Ishikawa (cell line): ENCODE results near the gene POLD3.

Experiments used
- CEBPB ChIP-seq: IDR thresholded peaks from 2 replicates; pipeline ENCODE4 v1.6.1; 2012
- CREB1 ChIP-seq: IDR thresholded peaks from 2 replicates; pipeline ENCODE4 v1.6.1; 2012; ENCODE audit warnings: low read depth
- EGR1 ChIP-seq: IDR thresholded peaks from 2 replicates; pipeline ENCODE4 v1.6.1; 2012
- EP300 ChIP-seq: IDR thresholded peaks from 2 replicates; pipeline ENCODE4 v1.6.1; 2012; ENCODE audit warnings: borderline replicate concordance
- FOXM1 ChIP-seq: IDR thresholded peaks from 2 replicates; pipeline ENCODE4 v1.6.1; 2012; ENCODE audit warnings: low read depth, borderline replicate concordance
- MAX ChIP-seq: IDR thresholded peaks from 2 replicates; pipeline ENCODE4 v1.6.1; 2012
- NFIC ChIP-seq: IDR thresholded peaks from 2 replicates; pipeline ENCODE4 v1.6.1; 2012
- RAD21 ChIP-seq: IDR thresholded peaks from 2 replicates; pipeline ENCODE4 v1.6.1; 2012; ENCODE audit warnings: low read depth
- REST ChIP-seq: IDR thresholded peaks from 2 replicates; pipeline ENCODE4 v1.6.1; 2012; ENCODE audit warnings: low read depth, mild to moderate bottlenecking
- TAF1 ChIP-seq: IDR thresholded peaks from 2 replicates; pipeline ENCODE4 v1.6.1; 2012; ENCODE audit warnings: low read depth, mild to moderate bottlenecking
- TCF12 ChIP-seq: IDR thresholded peaks from 2 replicates; pipeline ENCODE4 v1.6.1; 2012; ENCODE audit warnings: low read depth
- TEAD4 ChIP-seq: IDR thresholded peaks from 2 replicates; pipeline ENCODE4 v1.6.1; 2012
- USF1 ChIP-seq: IDR thresholded peaks from 2 replicates; pipeline ENCODE4 v1.6.1; 2012
- YY1 ChIP-seq: IDR thresholded peaks from 2 replicates; pipeline ENCODE4 v1.6.1; 2012; ENCODE audit warnings: low read depth
- ZBTB7A ChIP-seq: IDR thresholded peaks from 2 replicates; pipeline ENCODE4 v1.6.1; 2012; ENCODE audit warnings: low read depth

Gene POLD3

DNA sequence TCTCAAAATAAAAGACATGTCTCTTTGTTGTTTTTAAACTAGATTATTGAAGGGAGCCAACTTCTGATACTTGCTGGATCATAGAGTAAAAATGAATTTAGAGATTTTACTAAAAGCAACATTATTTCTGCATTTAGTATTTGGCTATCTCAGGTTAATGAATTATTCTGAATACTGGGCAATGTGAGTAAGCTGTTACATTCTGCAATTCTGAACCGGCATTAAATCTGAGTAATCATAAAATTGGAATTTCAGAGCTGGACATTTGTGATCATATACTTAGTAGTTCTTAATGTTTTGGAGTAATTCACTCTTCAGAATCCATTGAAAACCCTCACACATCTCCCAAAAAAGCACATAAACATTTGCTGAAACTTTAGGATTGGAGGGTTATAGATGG lies 11.5 kb downstream of the POLD3 start:
- TF ChIP-seq TCF12 = no peak
- TF ChIP-seq EGR1 = no peak

GRCh38 chr11:74604311-74604710 lies 11.9 kb downstream of the POLD3 start:
- TF ChIP-seq ZBTB7A (no peak), TAF1 (no peak), RAD21 (no peak), YY1 (no peak), TCF12 (no peak), EP300 (no peak), CEBPB (no peak), USF1 (no peak), MAX (no peak), FOXM1 (no peak), EGR1 (no peak), CREB1 (no peak), TEAD4 (no peak), REST (no peak)

DNA sequence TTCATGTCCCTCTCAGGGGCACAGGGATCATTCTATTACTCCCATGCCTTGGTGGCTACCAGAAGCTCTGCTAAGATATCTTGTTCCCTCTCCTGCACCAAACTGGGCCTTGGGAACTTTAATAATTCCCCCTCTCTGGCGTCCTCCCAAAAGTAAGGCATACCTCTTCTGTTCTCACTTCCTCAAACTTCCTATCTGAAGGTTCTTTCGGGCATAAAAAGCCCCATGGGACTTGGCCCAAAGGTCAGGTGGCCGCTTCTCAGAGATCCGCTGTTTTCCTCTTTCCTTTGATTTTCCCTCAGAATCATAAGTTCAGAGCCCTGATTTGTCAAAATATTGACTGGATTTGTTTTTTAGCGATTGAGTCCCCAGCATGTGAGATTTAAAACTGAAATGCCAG lies 13.0 kb downstream of the POLD3 start:
- no peak for TF ChIP-seq EP300
- no peak for TF ChIP-seq EGR1
- no peak for TF ChIP-seq RAD21
- TF ChIP-seq ZBTB7A = no peak
- no peak for TF ChIP-seq CEBPB
- no peak for TF ChIP-seq CREB1
- no peak for TF ChIP-seq NFIC
- TF ChIP-seq TAF1 = no peak
- TF ChIP-seq MAX = no peak
- no peak for TF ChIP-seq TCF12
- TF ChIP-seq TEAD4 = no peak
- TF ChIP-seq FOXM1 = no peak
- TF ChIP-seq REST = no peak
- TF ChIP-seq YY1 = no peak
- TF ChIP-seq USF1 = no peak

- no peak for TF ChIP-seq REST
- no peak for TF ChIP-seq TEAD4
- no peak for TF ChIP-seq TAF1
- no peak for TF ChIP-seq CREB1
- TF ChIP-seq FOXM1 = no peak
- TF ChIP-seq TCF12 = no peak
- TF ChIP-seq MAX = no peak
- TF ChIP-seq USF1 = no peak
- no peak for TF ChIP-seq RAD21
- no peak for TF ChIP-seq ZBTB7A
These were observed 16.0 kb downstream of the POLD3 start for GRCh38 chr11:74608431-74608830.

DNA sequence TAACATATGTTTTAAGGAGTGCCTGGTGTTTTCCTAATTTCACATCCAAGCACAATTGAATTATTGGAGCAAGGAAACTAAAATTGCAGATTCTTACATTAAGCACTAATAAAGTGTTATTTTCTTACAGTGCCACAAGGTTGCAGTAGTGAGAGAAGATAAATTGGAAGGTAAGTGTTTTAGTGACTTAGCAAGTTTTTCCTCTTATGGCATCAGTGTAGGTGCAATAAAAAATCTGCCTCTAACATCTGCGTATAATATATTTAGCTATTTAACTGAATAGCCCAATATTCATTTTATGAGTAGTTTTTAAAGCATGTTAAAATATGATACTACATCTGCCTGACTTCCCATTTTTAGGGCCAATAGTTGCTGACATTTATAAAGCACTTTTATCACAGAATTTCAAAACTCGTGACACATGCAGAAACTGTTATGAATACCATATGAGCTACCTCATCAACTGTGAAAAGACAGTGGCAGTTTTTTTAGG lies 19.0 kb downstream of the POLD3 start:
- TF ChIP-seq TEAD4 (no peak), RAD21 (no peak), ZBTB7A (no peak), REST (no peak), MAX (no peak), NFIC (no peak), FOXM1 (no peak), EGR1 (no peak), CEBPB (no peak), EP300 (no peak)
